Subcutaneous preadipocyte (primary cell): ENCODE measurements around the gene C4orf54. TPM values are rescaled to one million over a fixed set of nuclear protein-coding genes. Genes with fewer than 3 reads are reported as not detected.

ENCODE experiments used
- total RNA-seq: library from RNA; depleted of rRNA; stranded (reverse); fragments of >200 nt; gene quantifications from 2 replicates; pipeline ENCODE4 v1.2.3, GENCODE V29; 2012

C4orf54 gene
- not detected in 2 replicates for total RNA-seq

GRCh38 chr4:99657798-99658197 is at the start of gene C4orf54:
Gene C4orf54, minus strand, starts transcription at chr4:99657828. Its CDS starts 3,180 bp downstream, at chr4:99654648.

Other genes starting within 250 kb of the C4orf54 start
- gene ADH7, start 222.5 kb downstream of the C4orf54 start, total RNA-seq, result not detected in 2 replicates
- not detected in 2 replicates for gene C4orf17, start 146.8 kb downstream of the C4orf54 start, total RNA-seq
- gene TRMT10A, start 93.8 kb downstream of the C4orf54 start, total RNA-seq, result 5.5 and 7.4 TPM in 2 replicates
- not detected in 2 replicates for gene MTTP, start 83.0 kb downstream of the C4orf54 start, total RNA-seq
- not detected in 2 replicates for gene DAPP1, start 159.0 kb upstream of the C4orf54 start, total RNA-seq
- gene LAMTOR3, start 236.6 kb upstream of the C4orf54 start, total RNA-seq, result 27.2 and 29.1 TPM in 2 replicates